Measurements from ENCODE around the gene CFAP410. TPM values are rescaled to one million over a fixed set of nuclear protein-coding genes. Genes with fewer than 3 reads are reported as not detected.

CFAP410 gene
- 3.5 and 9.6 TPM in 2 replicates for total RNA-seq

- DNase-seq (ENCODE audit: low read depth, low spot score): peak; percentile 87
Measured at GRCh38 chr21:44338971-44339910, at the start of gene CFAP410. CFAP410 (minus strand) TSS chr21:44339390; CDS start chr21:44339194, 196 bp downstream.

- no peak for DNase-seq (ENCODE audit: low read depth, low spot score)
Measured at GRCh38 chr21:44384968-44385367, 45.8 kb upstream of the CFAP410 start.

- no peak for DNase-seq (ENCODE audit: low read depth, low spot score)
Measured at GRCh38 chr21:44383216-44383615, 44.0 kb upstream of the CFAP410 start.

GRCh38 chr21:44382536-44382935, 43.3 kb upstream of the CFAP410 start:
- DNase-seq (ENCODE audit: low read depth, low spot score): no peak

- DNase-seq (ENCODE audit: low read depth, low spot score): no peak
Measured at GRCh38 chr21:44381874-44382273, 42.7 kb upstream of the CFAP410 start.

GRCh38 chr21:44380876-44381275, 41.7 kb upstream of the CFAP410 start:
- no peak for DNase-seq (ENCODE audit: low read depth, low spot score)

- no peak for DNase-seq (ENCODE audit: low read depth, low spot score)
Measured at GRCh38 chr21:44379991-44380865, 41.0 kb upstream of the CFAP410 start.

- DNase-seq (ENCODE audit: low read depth, low spot score): no peak
Measured at GRCh38 chr21:44379515-44379848, 40.3 kb upstream of the CFAP410 start.

- no peak for DNase-seq (ENCODE audit: low read depth, low spot score)
Measured at GRCh38 chr21:44378646-44379514, 39.7 kb upstream of the CFAP410 start.

GRCh38 chr21:44377922-44378645, 38.9 kb upstream of the CFAP410 start:
- DNase-seq (ENCODE audit: low read depth, low spot score): no peak

- no peak for DNase-seq (ENCODE audit: low read depth, low spot score)
Measured at GRCh38 chr21:44377201-44377921, 38.2 kb upstream of the CFAP410 start.

- DNase-seq (ENCODE audit: low read depth, low spot score): no peak
Measured at GRCh38 chr21:44376606-44377005, 37.4 kb upstream of the CFAP410 start.

- DNase-seq (ENCODE audit: low read depth, low spot score): no peak
Measured at GRCh38 chr21:44375761-44376241, 36.6 kb upstream of the CFAP410 start.

GRCh38 chr21:44375281-44375651, 36.1 kb upstream of the CFAP410 start:
- DNase-seq (ENCODE audit: low read depth, low spot score): no peak

GRCh38 chr21:44374601-44375280, 35.6 kb upstream of the CFAP410 start:
- no peak for DNase-seq (ENCODE audit: low read depth, low spot score)

- DNase-seq (ENCODE audit: low read depth, low spot score): no peak
Measured at GRCh38 chr21:44372616-44373015, 33.4 kb upstream of the CFAP410 start.

GRCh38 chr21:44371596-44371995, 32.4 kb upstream of the CFAP410 start:
- no peak for DNase-seq (ENCODE audit: low read depth, low spot score)

GRCh38 chr21:44370786-44371410, 31.7 kb upstream of the CFAP410 start:
- no peak for DNase-seq (ENCODE audit: low read depth, low spot score)

Data from pulmonary artery endothelial cell (primary cell).